CD14-positive monocyte (primary cell): ENCODE data around the gene SHBG. TPM values are rescaled to one million over a fixed set of nuclear protein-coding genes. Genes with fewer than 3 reads are reported as not detected.

Source experiments
- DNase-seq, 3 donors: peaks; one replicate each; pipeline ENCODE4 v3.0.0-alpha.2; 2011 to 2022
- H2AFZ ChIP-seq: 2 replicates; pipeline ENCODE4 v1.6.0; 2012; ENCODE audit warnings: mild to moderate bottlenecking, low read depth, low read length, inconsistent platforms; ENCODE audit not compliant: insufficient read depth, poor library complexity, severe bottlenecking
- H3K27ac ChIP-seq, 2 donors: 1 replicate in 1 of 2; 2 replicates in 1 of 2; pipeline ENCODE4 v1.5.1; 2012 to 2013; ENCODE audit warnings: low read length in 2 of 2, control low read depth in 1 of 2, inconsistent platforms in 1 of 2, low read depth in 1 of 2, mild to moderate bottlenecking in 1 of 2
- H3K27me3 ChIP-seq, 2 donors: one replicate each; pipeline versions ENCODE4 v1.6.0 to v1.6.1; 2011 to 2013; ENCODE audit warnings: low read length in 2 of 2; ENCODE audit not compliant: control insufficient read depth in 2 of 2, insufficient read depth in 2 of 2
- H3K36me3 ChIP-seq, 2 donors: replicated peaks in 1 of 2; 1 replicate in 1 of 2; 2 replicates in 1 of 2; pipeline versions ENCODE4 v1.5.1 to v1.6.1; 2012 to 2013; ENCODE audit warnings: low read length in 2 of 2, control low read depth in 1 of 2, inconsistent platforms in 1 of 2, mild to moderate bottlenecking in 1 of 2; ENCODE audit not compliant: insufficient read depth in 2 of 2, control insufficient read depth in 1 of 2
- H3K4me1 ChIP-seq, 2 donors: 1 replicate in 1 of 2; 2 replicates in 1 of 2; pipeline versions ENCODE4 v1.5.1 to v1.6.1; 2012 to 2013; ENCODE audit warnings: low read length in 2 of 2, control low read depth in 1 of 2, inconsistent platforms in 1 of 2, mild to moderate bottlenecking in 1 of 2, moderate library complexity in 1 of 2; ENCODE audit not compliant: insufficient read depth in 2 of 2, control insufficient read depth in 1 of 2
- H3K4me2 ChIP-seq: replicated peaks from 2 replicates; pipeline ENCODE3; 2012; ENCODE audit warnings: low read length, moderate library complexity, mild to moderate bottlenecking; ENCODE audit not compliant: poor library complexity, severe bottlenecking; ENCODE audit errors: extremely low read depth
- H3K4me3 ChIP-seq, 3 experiments: fragments of 200-600 bp in 1 of 3; sonication (generic) in 1 of 3; replicated peaks in 1 of 3; 1 replicate in 2 of 3; 2 replicates in 1 of 3; pipeline ENCODE4 v1.5.1; 2011 to 2013; ENCODE audit warnings: low read length in 3 of 3, mild to moderate bottlenecking in 3 of 3, control low read depth in 2 of 3, low read depth in 2 of 3, inconsistent platforms in 1 of 3, moderate library complexity in 1 of 3
- H3K79me2 ChIP-seq: 2 replicates; pipeline ENCODE4 v1.6.0; 2012; ENCODE audit warnings: mild to moderate bottlenecking, control low read depth, inconsistent platforms, low read length, moderate library complexity; ENCODE audit not compliant: insufficient read depth
- H3K9ac ChIP-seq: 2 replicates; pipeline ENCODE4 v1.6.0; 2017; ENCODE audit warnings: low read length, mild to moderate bottlenecking; ENCODE audit not compliant: insufficient read depth, poor library complexity, severe bottlenecking
- H3K9me3 ChIP-seq, 2 donors: replicated peaks in 1 of 2; 1 replicate in 1 of 2; 2 replicates in 1 of 2; pipeline versions ENCODE4 v1.5.1 to v1.6.1; 2012 to 2013; ENCODE audit warnings: low read length in 2 of 2, control low read depth in 1 of 2; ENCODE audit not compliant: control insufficient read depth in 1 of 2, insufficient read depth in 1 of 2
- H4K20me1 ChIP-seq: 2 replicates; pipeline ENCODE4 v1.6.0; 2012; ENCODE audit warnings: mild to moderate bottlenecking, low read length, control low read depth, moderate library complexity; ENCODE audit not compliant: insufficient read depth
- H3K27ac Mint-ChIP-seq, 7 donors: one replicate each; pipeline ENCODE4 v1.8.0; 2020; ENCODE audit warnings: mild to moderate bottlenecking in 7 of 7, mixed read lengths in 7 of 7, moderate library complexity in 6 of 7, inconsistent platforms in 2 of 7
- H3K27me3 Mint-ChIP-seq, 3 donors: one replicate each; pipeline ENCODE4 v1.8.0; 2021 to 2022; ENCODE audit warnings: low read depth in 3 of 3, mild to moderate bottlenecking in 3 of 3, mixed read lengths in 3 of 3, moderate library complexity in 3 of 3, inconsistent platforms in 1 of 3
- H3K36me3 Mint-ChIP-seq, 2 donors: one replicate each; pipeline ENCODE4 v1.8.0; 2020; ENCODE audit warnings: mixed read lengths in 2 of 2, inconsistent platforms in 1 of 2, mild to moderate bottlenecking in 1 of 2
- H3K4me1 Mint-ChIP-seq: one replicate; pipeline ENCODE4 v1.8.0; 2020; ENCODE audit warnings: mild to moderate bottlenecking, mixed read lengths
- H3K4me3 Mint-ChIP-seq, 2 donors: one replicate each; pipeline ENCODE4 v1.8.0; 2020; ENCODE audit warnings: mild to moderate bottlenecking in 2 of 2, mixed read lengths in 2 of 2, moderate library complexity in 1 of 2
- H3K9me3 Mint-ChIP-seq, 7 donors: one replicate each; pipeline ENCODE4 v1.8.0; 2020 to 2022; ENCODE audit warnings: mixed read lengths in 7 of 7, mild to moderate bottlenecking in 6 of 7, moderate library complexity in 6 of 7, inconsistent platforms in 2 of 7
- CTCF ChIP-seq: fragments of 200-600 bp; IDR thresholded peaks from one replicate; pipeline ENCODE4 v1.8.0; 2022; ENCODE audit warnings: antibody characterized with exemption, mild to moderate bottlenecking
- WGBS: methylation state at CpG from one replicate; pipeline ENCODE4 v1.1.5; 2013; ENCODE audit warnings: missing lambda C conversion rate; ENCODE audit not compliant: insufficient coverage; 5-methylcytosine and 5-hydroxymethylcytosine counted together
- intact Hi-C, 2 donors: fragments of 100-400 bp; cut with micrococcal nuclease; formaldehyde crosslinking; loops; one replicate each; pipeline versions ENCODE4 v1.15.0 to v1.15.1; 2023
- polyA plus RNA-seq, 3 donors: library from polyadenylated mRNA; depleted of rRNA in 1 of 3; unstranded in 2 of 3; stranded (reverse) in 1 of 3; fragments of 300-500 nt in 2 of 3; fragments of >200 nt in 1 of 3; fragmentation: Illumina TruSeq in 2 of 3; gene quantifications; 1 replicate in 2 of 3; 2 replicates in 1 of 3; pipeline ENCODE4 v1.2.3, GENCODE V29; 2012 to 2021

The SHBG gene
- polyA plus RNA-seq, 3 donors: 0.43 TPM; not detected in 1

- H3K4me3 ChIP-seq: peak overlapping the region; percentile 42 to 81 (median 56)
- H3K27me3 ChIP-seq: peaks cover 35 to 46% of the 10 kb centered on the region in 2 donors
- no peak overlapping the region for H3K27ac ChIP-seq
- no peaks in the 10 kb centered on the region for H4K20me1 ChIP-seq
- H3K4me1 Mint-ChIP-seq: peaks cover 34% of the 10 kb centered on the region
- no peaks in the 10 kb centered on the region for H3K79me2 ChIP-seq
- peaks cover 44 to 66% (median 52%) of the 10 kb centered on the region in 3 donors for H3K27me3 Mint-ChIP-seq
- DNase-seq: peak in 1 of 3 donors; percentile 7
- H3K4me3 Mint-ChIP-seq: peak overlapping the region; percentile 80 to 92
- H2AFZ ChIP-seq: peak overlapping the region; percentile 78
- no peak for TF ChIP-seq CTCF
- peaks cover 0 to 23% (median 4%) of the 10 kb centered on the region in 7 donors for H3K9me3 Mint-ChIP-seq
- no peaks in the 10 kb centered on the region for H3K9me3 ChIP-seq
- WGBS: under 1% methylated on average over 40 of the region's 45 CpGs
- intact Hi-C loops: no loop called here
- no peaks in the 10 kb centered on the region for H3K36me3 ChIP-seq
- H3K27ac Mint-ChIP-seq: peak overlapping the region in 1 of 7 donors; percentile 46
- H3K4me1 ChIP-seq: peaks cover 28 to 38% of the 10 kb centered on the region in 2 donors
- H3K9ac ChIP-seq: peak overlapping the region; percentile 36
- peak overlapping the region; percentile 94 for H3K4me2 ChIP-seq
- peaks cover 7 to 16% of the 10 kb centered on the region in 2 donors for H3K36me3 Mint-ChIP-seq
Observed at GRCh38 chr17:7651097-7651664, 21.2 kb downstream of the SHBG start.

- peaks cover 44 to 68% (median 52%) of the 10 kb centered on the region in 3 donors for H3K27me3 Mint-ChIP-seq
- no peaks in the 10 kb centered on the region for H3K9me3 ChIP-seq
- peaks cover 0 to 23% (median 4%) of the 10 kb centered on the region in 7 donors for H3K9me3 Mint-ChIP-seq
- peaks cover 35 to 46% of the 10 kb centered on the region in 2 donors for H3K27me3 ChIP-seq
- peaks cover 22 to 32% of the 10 kb centered on the region in 2 donors for H3K4me1 ChIP-seq
- H3K79me2 ChIP-seq: no peaks in the 10 kb centered on the region
- H3K4me3 Mint-ChIP-seq: peak overlapping the region; percentile 47 to 83
- WGBS: 8% methylated on average over 39 of the region's 54 CpGs
- H3K36me3 ChIP-seq: no peaks in the 10 kb centered on the region
- peak overlapping the region in 1 of 7 donors; percentile 41 for H3K27ac Mint-ChIP-seq
- no peak overlapping the region for H3K9ac ChIP-seq
- H2AFZ ChIP-seq: peak overlapping the region; percentile 78
- DNase-seq: no peak
- H3K27ac ChIP-seq: no peak overlapping the region
- H4K20me1 ChIP-seq: no peaks in the 10 kb centered on the region
- intact Hi-C loops: no loop called here
- H3K4me2 ChIP-seq: peak overlapping the region; percentile 94
- TF ChIP-seq CTCF: no peak
- peak overlapping the region in 1 of 3 experiments; percentile 81 for H3K4me3 ChIP-seq
- H3K4me1 Mint-ChIP-seq: peaks cover 28% of the 10 kb centered on the region
- H3K36me3 Mint-ChIP-seq: peaks cover 7 to 13% of the 10 kb centered on the region in 2 donors
Observed at GRCh38 chr17:7651665-7652387, 21.9 kb downstream of the SHBG start.
